HL-60 (cell line): Measurements from ENCODE around the gene ATP6AP1.

ENCODE experiments used
- CTCF ChIP-seq: IDR thresholded peaks from one replicate; pipeline ENCODE4 v1.5.1; 2011; ENCODE audit warnings: low read length, control low read depth, inconsistent platforms; ENCODE audit not compliant: insufficient read depth
- GABPA ChIP-seq: IDR thresholded peaks from 2 replicates; pipeline ENCODE4 v1.6.1; 2012; ENCODE audit warnings: low read depth
- POLR2AphosphoS5 ChIP-seq: IDR thresholded peaks from 2 replicates; pipeline ENCODE4 v1.6.1; 2012; ENCODE audit warnings: low read depth

- TF ChIP-seq CTCF (no peak), POLR2AphosphoS5 (no peak), GABPA (no peak)
Measured at GRCh38 chrX:154466036-154466435, 37.6 kb downstream of the ATP6AP1 start.
